ENCODE results near the gene DLL3. TPM values are rescaled to one million over a fixed set of nuclear protein-coding genes. Genes with fewer than 3 reads are reported as not detected.

DLL3 gene
- total RNA-seq, 1 experiment from 2014 or later = 2.7 TPM

- DNase-seq = no peak
- H3K4me3 Mint-ChIP-seq (ENCODE audit: unreplicated experiment) = no peak overlapping the region
- no peaks in the 10 kb centered on the region; the same call in none of the 2 replicates for H3K36me3 ChIP-seq (ENCODE audit: control insufficient read depth, insufficient read depth, low read length)
- BruUV-seq (replicated peaks) = TSS peak; percentile 25
- intact Hi-C loops (cut with micrococcal nuclease; ENCODE audit: unreplicated experiment) = no loop called here
- ChIA-PET CTCF (interaction anchor here (1.1 kb wide), 1 partner anchor 11 kb away, joined by 9 read pairs; no protein-coding TSS in a partner anchor), POLR2A (no interaction called here)
- H3K36me3 Mint-ChIP-seq (ENCODE audit: insufficient read depth, unreplicated experiment) = peaks cover 52% of the 10 kb centered on the region
- H3K9me3 ChIP-seq = no peaks in the 10 kb centered on the region
- no peaks in the 10 kb centered on the region for H3K27me3 ChIP-seq (replicated peaks; ENCODE audit: control insufficient read depth, insufficient read depth, low read length)
- H3K9me3 Mint-ChIP-seq (ENCODE audit: unreplicated experiment) = no peaks in the 10 kb centered on the region
- H3K4me3 ChIP-seq (ENCODE audit: low read depth, low read length) = no peak overlapping the region
- no peak overlapping the region for H3K27ac Mint-ChIP-seq (ENCODE audit: unreplicated experiment)
- no peaks in the 10 kb centered on the region for H3K27me3 Mint-ChIP-seq (ENCODE audit: insufficient read depth, unreplicated experiment)
- H3K4me1 ChIP-seq = no peaks in the 10 kb centered on the region
- no peaks in the 10 kb centered on the region for H3K4me1 Mint-ChIP-seq (ENCODE audit: low read depth, unreplicated experiment)
- TF ChIP-seq CTCF (IDR thresholded peaks at IDR 0.05; ENCODE audit: insufficient read depth in 1 of 2, low read depth in 1 of 2, low read length in 1 of 2, severe bottlenecking in 1 of 2, unreplicated experiment in 1 of 2) = no peak
Observed at GRCh38 chr19:39492225-39492624, 6.5 kb upstream of the DLL3 start.

- Histone ChIP-seq H3K27me3 (replicated peaks; ENCODE audit: control insufficient read depth, insufficient read depth, low read length) (no peaks in the 10 kb centered on the region), H3K4me3 (ENCODE audit: low read depth, low read length) (no peak overlapping the region), H3K36me3 (ENCODE audit: control insufficient read depth, insufficient read depth, low read length) (no peaks in the 10 kb centered on the region; the same call in none of the 2 replicates), H3K9me3 (no peaks in the 10 kb centered on the region), H3K4me1 (0 out of 2 replicates have a peak, but pooled peaks cover 3% of the 10 kb centered on the region)
- ChIA-PET CTCF (interaction anchor here (1.1 kb wide), 1 partner anchor 11 kb away, joined by 9 read pairs; no protein-coding TSS in a partner anchor), POLR2A (no interaction called here)
- no TSS peak for BruUV-seq (replicated peaks)
- Mint-ChIP-seq H3K4me3 (ENCODE audit: unreplicated experiment) (no peak overlapping the region), H3K9me3 (ENCODE audit: unreplicated experiment) (no peaks in the 10 kb centered on the region), H3K36me3 (ENCODE audit: insufficient read depth, unreplicated experiment) (peaks cover 47% of the 10 kb centered on the region), H3K27ac (ENCODE audit: unreplicated experiment) (no peak overlapping the region), H3K4me1 (ENCODE audit: low read depth, unreplicated experiment) (no peaks in the 10 kb centered on the region), H3K27me3 (ENCODE audit: insufficient read depth, unreplicated experiment) (no peaks in the 10 kb centered on the region)
- no peak for TF ChIP-seq CTCF (IDR thresholded peaks at IDR 0.05; ENCODE audit: insufficient read depth in 1 of 2, low read depth in 1 of 2, low read length in 1 of 2, severe bottlenecking in 1 of 2, unreplicated experiment in 1 of 2)
- intact Hi-C loops (cut with micrococcal nuclease; ENCODE audit: unreplicated experiment) = no loop called here
- no peak for DNase-seq
Observed at GRCh38 chr19:39492788-39493187, 6.0 kb upstream of the DLL3 start.

GRCh38 chr19:39494661-39495060, 4.1 kb upstream of the DLL3 start:
- H3K4me1 ChIP-seq = 0 out of 2 replicates have a peak, but pooled peaks cover 7% of the 10 kb centered on the region
- ChIA-PET POLR2A (interaction anchor here (0.5 to 2.4 kb wide), 2 partner anchors 16 to 59 kb away, joined by 4 to 13 read pairs; partner anchors contain the start of gene RPS16), CTCF (interaction anchor here (0.8 kb wide), 1 partner anchor 21 kb away, joined by 4 read pairs; no protein-coding TSS in a partner anchor)
- H3K27ac Mint-ChIP-seq (ENCODE audit: unreplicated experiment) = no peak overlapping the region
- H3K36me3 ChIP-seq (ENCODE audit: control insufficient read depth, insufficient read depth, low read length) = no peaks in the 10 kb centered on the region
- H3K4me1 Mint-ChIP-seq (ENCODE audit: low read depth, unreplicated experiment) = peaks cover 13% of the 10 kb centered on the region
- no peaks in the 10 kb centered on the region for H3K9me3 Mint-ChIP-seq (ENCODE audit: unreplicated experiment)
- intact Hi-C loops (cut with micrococcal nuclease; ENCODE audit: unreplicated experiment) = no loop called here
- peaks cover 9% of the 10 kb centered on the region for H3K27me3 Mint-ChIP-seq (ENCODE audit: insufficient read depth, unreplicated experiment)
- no peaks in the 10 kb centered on the region; the same call in 1 of the 2 replicates for H3K27me3 ChIP-seq (replicated peaks; ENCODE audit: control insufficient read depth, insufficient read depth, low read length)
- H3K4me3 Mint-ChIP-seq (ENCODE audit: unreplicated experiment) = no peak overlapping the region
- no peak for DNase-seq
- BruUV-seq (replicated peaks) = no TSS peak
- no peak overlapping the region for H3K4me3 ChIP-seq (ENCODE audit: low read depth, low read length)
- no peaks in the 10 kb centered on the region for H3K9me3 ChIP-seq
- H3K36me3 Mint-ChIP-seq (ENCODE audit: insufficient read depth, unreplicated experiment) = peaks cover 29% of the 10 kb centered on the region
- no peak for TF ChIP-seq CTCF (IDR thresholded peaks at IDR 0.05; ENCODE audit: insufficient read depth in 1 of 2, low read depth in 1 of 2, low read length in 1 of 2, severe bottlenecking in 1 of 2, unreplicated experiment in 1 of 2)
